Measurements from ENCODE around the gene LINS1. TPM values are rescaled to one million over a fixed set of nuclear protein-coding genes. Genes with fewer than 3 reads are reported as not detected.

Gene LINS1
- total RNA-seq, 1 donor from 2014 or later = 33.3 TPM

DNA sequence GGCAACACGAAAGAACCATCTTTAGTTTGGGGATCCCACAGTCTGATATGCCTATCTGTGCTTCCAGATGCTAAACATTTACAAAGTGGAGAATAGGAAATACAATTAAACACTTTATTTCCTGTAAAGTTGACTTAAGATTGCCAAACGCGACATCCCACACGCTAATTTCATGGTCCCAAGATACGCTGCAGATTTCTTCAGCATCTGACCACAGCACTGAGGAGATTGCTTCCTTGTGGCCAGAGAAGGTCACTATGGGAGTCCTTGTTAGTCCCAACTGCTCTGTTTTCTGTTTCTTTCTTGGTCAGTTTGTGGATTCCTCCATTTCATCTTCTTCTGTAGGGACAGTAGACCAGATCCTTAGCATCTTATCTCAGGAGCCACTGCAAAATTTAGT, 43.7 kb upstream of the LINS1 start:
- intact Hi-C loops (cut with micrococcal nuclease) = no loop called here
- H3K4me3 Mint-ChIP-seq = no peak overlapping the region
- no peaks in the 10 kb centered on the region for H3K9me3 Mint-ChIP-seq
- peaks cover 13% of the 10 kb centered on the region for H3K4me1 Mint-ChIP-seq
- TF ChIP-seq, protein P1, sequence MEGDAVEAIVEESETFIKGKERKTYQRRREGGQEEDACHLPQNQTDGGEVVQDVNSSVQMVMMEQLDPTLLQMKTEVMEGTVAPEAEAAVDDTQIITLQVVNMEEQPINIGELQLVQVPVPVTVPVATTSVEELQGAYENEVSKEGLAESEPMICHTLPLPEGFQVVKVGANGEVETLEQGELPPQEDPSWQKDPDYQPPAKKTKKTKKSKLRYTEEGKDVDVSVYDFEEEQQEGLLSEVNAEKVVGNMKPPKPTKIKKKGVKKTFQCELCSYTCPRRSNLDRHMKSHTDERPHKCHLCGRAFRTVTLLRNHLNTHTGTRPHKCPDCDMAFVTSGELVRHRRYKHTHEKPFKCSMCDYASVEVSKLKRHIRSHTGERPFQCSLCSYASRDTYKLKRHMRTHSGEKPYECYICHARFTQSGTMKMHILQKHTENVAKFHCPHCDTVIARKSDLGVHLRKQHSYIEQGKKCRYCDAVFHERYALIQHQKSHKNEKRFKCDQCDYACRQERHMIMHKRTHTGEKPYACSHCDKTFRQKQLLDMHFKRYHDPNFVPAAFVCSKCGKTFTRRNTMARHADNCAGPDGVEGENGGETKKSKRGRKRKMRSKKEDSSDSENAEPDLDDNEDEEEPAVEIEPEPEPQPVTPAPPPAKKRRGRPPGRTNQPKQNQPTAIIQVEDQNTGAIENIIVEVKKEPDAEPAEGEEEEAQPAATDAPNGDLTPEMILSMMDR (IDR thresholded peaks at IDR 0.05) = no peak
- H3K27ac Mint-ChIP-seq = no peak overlapping the region
- ChIA-PET CTCF (no interaction called here), POLR2A (no interaction called here)
- DNase-seq = no peak
- no peak for ATAC-seq (ENCODE audit: low read depth)
- no peaks in the 10 kb centered on the region for H3K27me3 Mint-ChIP-seq
- H3K36me3 Mint-ChIP-seq (ENCODE audit: low read depth) = peaks cover 26% of the 10 kb centered on the region

DNA sequence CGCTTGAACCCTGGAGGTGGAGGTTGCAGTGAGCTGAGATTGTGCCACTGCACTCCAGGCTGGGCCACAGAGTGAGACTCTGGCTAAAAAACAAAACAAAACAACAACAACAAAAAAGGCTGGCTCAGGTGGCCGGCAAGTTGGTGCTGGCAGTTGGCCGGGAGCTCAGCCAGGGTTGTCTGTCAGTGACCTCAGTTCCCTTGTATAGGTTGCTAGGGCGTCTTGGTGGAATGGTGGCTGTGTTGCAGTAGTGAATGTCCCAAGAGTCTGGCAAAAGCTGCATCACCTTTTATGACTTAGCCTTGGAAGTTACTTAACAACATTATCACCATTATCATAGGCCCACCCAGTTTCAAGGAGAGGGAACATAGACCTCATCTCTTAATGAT, 41.0 kb upstream of the LINS1 start:
- Mint-ChIP-seq H3K4me1 (peaks cover 16% of the 10 kb centered on the region), H3K27me3 (no peaks in the 10 kb centered on the region), H3K9me3 (no peaks in the 10 kb centered on the region), H3K4me3 (no peak overlapping the region), H3K36me3 (ENCODE audit: low read depth) (peaks cover 6% of the 10 kb centered on the region), H3K27ac (no peak overlapping the region)
- ChIA-PET CTCF (no interaction called here), POLR2A (no interaction called here)
- DNase-seq (no peak), ATAC-seq (ENCODE audit: low read depth) (no peak)
- intact Hi-C loops (cut with micrococcal nuclease) = no loop called here
- TF ChIP-seq, protein P1 (IDR thresholded peaks at IDR 0.05) = no peak

DNA sequence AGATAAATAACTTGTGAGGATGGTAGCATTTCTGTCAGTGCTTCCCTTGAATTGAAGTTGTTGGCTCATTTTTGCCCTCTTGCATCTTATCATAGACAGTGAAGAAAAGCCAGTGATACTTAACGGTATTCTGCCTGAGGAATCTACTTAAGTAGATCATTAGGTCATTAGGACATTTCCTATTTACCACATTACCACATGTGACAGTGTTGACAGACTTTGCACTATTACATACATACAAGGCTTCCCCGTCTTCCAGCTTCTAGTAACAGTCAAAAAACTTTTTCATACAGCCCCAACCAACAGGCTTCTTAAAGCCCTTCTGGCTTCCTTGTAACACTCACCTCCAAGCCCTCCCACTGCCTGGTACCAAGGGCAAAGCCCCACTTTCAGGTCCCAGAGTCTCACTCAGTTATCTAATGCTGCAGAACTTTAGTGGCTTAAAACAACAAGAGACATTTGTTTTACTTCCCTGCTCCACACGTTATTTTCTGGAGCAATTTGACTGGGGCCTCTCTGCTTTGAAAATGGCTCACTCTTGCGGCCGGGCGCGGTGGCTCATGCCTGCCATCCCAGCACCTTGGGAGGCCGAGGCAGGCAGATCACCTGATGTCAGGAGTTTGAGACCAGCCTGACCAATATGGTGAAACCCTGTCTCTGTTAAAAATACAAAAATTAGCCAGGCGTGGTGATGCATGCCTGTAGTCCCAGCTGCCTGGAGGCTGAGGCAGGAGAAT, 40.4 kb upstream of the LINS1 start:
- ATAC-seq (ENCODE audit: low read depth) = no peak
- no peaks in the 10 kb centered on the region for H3K9me3 Mint-ChIP-seq
- no peak overlapping the region for H3K4me3 Mint-ChIP-seq
- no peak overlapping the region for H3K27ac Mint-ChIP-seq
- H3K4me1 Mint-ChIP-seq = peaks cover 16% of the 10 kb centered on the region
- intact Hi-C loops (cut with micrococcal nuclease) = no loop called here
- no peak for DNase-seq
- TF ChIP-seq, protein P1 (IDR thresholded peaks at IDR 0.05) = no peak
- ChIA-PET CTCF (no interaction called here), POLR2A (no interaction called here)
- H3K27me3 Mint-ChIP-seq = no peaks in the 10 kb centered on the region
- peaks cover 6% of the 10 kb centered on the region for H3K36me3 Mint-ChIP-seq (ENCODE audit: low read depth)

DNA sequence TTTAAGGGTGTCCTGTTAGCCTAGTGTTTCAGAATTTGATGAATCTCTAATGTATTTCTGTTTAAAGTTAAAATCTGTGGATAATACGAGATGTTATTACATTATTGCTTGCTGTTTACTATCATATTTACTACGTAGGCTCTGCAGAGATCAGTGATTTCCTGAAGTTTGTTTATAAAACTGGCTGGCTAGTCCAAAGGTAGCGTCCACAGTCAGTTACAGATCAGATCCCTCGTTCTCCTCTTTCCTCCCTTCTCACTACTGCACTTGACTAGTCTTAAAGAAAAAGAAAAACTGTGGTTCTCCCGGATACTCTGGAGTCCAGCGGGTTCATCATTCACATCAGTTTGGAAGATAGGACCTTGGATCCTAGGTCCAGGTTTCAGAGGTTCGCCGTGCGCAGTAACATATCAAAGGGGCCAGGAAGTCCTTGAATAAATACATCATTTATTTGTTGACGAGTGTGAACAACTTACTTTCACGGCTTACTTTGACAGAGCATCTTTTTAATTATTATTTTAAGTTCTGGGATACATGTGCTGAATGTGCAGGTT, 36.3 kb upstream of the LINS1 start:
- H3K4me3 Mint-ChIP-seq = no peak overlapping the region

DNA sequence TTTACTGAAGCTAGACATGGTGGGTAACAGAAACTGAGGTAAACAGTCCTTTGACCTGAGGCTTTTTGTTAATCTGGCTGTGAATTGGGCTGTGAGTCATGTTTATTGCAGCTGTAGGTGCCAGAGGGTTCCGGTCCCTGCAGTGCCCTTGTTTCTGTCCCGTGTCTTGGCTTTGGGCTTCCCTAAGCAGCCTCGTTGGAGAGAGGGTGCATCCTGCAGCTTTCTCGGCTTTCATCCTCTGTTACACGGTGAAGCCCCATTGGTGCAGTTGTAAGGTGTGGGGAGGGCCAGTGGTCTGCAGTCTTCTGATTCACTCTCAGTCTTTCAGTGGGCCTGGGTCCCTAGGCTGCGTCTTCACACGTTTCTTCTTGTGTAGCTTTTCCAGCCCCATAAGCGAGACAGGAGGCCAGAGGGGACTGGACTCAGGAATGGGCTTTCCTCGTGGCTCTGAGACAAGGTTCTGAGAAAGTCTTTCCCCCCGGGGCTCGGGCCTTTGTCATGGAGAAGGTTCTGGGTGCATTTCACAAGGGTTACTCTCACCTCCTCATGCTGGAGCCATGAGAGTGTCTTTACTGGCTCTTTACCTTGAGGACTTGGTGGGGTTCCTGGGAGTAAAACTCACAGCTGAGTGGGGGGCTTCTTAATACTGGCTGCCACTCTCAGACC, 33.6 kb upstream of the LINS1 start:
- ChIA-PET POLR2A (no interaction called here), CTCF (interaction anchor here (1.1 to 1.5 kb wide), 2 partner anchors 10 to 373 kb away, joined by 3 to 4 read pairs; no protein-coding TSS in a partner anchor)
- TF ChIP-seq, protein P1 (IDR thresholded peaks at IDR 0.05) = no peak
- no peak for ATAC-seq (ENCODE audit: low read depth)
- intact Hi-C loops (cut with micrococcal nuclease) = no loop called here
- Mint-ChIP-seq H3K4me1 (peaks cover 13% of the 10 kb centered on the region), H3K27ac (no peak overlapping the region), H3K4me3 (no peak overlapping the region), H3K36me3 (ENCODE audit: low read depth) (peaks cover 40% of the 10 kb centered on the region), H3K9me3 (no peaks in the 10 kb centered on the region), H3K27me3 (no peaks in the 10 kb centered on the region)
- DNase-seq = no peak

More for the DNA sequence above, 36.3 kb upstream of the LINS1 start:
- H3K36me3 Mint-ChIP-seq (ENCODE audit: low read depth) = peaks cover 15% of the 10 kb centered on the region
- no peak overlapping the region for H3K27ac Mint-ChIP-seq
- TF ChIP-seq, protein P1 (IDR thresholded peaks at IDR 0.05) = no peak
- peaks cover 26% of the 10 kb centered on the region for H3K4me1 Mint-ChIP-seq
- CTCF ChIA-PET = no interaction called here
- no peaks in the 10 kb centered on the region for H3K27me3 Mint-ChIP-seq
- ATAC-seq (ENCODE audit: low read depth) (no peak), DNase-seq (no peak)
- POLR2A ChIA-PET = no interaction called here
- intact Hi-C loops (cut with micrococcal nuclease) = no loop called here
- H3K9me3 Mint-ChIP-seq = no peaks in the 10 kb centered on the region
